SIG-M5 treated with dmso at 0.1 percent for 504 hours (cell line): ENCODE results near the gene TTBK1.

Experiments
- DNase-seq: peaks from one replicate; lab custom pipeline; 2025; ENCODE audit not compliant: unreplicated experiment; lab: John Stamatoyannopoulos, UW

Gene TTBK1

DNA sequence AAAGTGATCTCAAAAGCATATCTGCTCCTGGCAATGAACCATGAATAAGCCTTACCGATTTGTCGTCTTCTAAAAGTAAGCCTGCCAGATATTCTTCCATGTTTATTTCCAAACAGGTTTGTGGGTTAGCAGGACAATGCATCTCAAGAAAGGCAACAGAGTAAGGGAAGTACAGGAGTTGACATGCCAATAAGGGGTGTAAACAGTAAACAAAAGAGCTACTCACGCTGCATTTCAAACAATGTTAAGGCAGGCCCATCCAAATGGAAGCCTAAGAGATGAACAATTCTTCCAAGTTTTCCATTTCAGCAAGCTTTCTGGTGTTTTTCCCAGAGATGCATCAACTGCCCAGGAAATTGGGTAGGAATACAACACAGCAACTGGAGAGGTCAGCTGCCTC is 93.1 kb downstream of the TTBK1 start:
- no peak for DNase-seq
